Measurements from ENCODE around the gene FOXP1. TPM values are rescaled to one million over a fixed set of nuclear protein-coding genes. Genes with fewer than 3 reads are reported as not detected.

The FOXP1 gene
- total RNA-seq, 1 experiment from 2014 or later: 6.5 TPM

DNA sequence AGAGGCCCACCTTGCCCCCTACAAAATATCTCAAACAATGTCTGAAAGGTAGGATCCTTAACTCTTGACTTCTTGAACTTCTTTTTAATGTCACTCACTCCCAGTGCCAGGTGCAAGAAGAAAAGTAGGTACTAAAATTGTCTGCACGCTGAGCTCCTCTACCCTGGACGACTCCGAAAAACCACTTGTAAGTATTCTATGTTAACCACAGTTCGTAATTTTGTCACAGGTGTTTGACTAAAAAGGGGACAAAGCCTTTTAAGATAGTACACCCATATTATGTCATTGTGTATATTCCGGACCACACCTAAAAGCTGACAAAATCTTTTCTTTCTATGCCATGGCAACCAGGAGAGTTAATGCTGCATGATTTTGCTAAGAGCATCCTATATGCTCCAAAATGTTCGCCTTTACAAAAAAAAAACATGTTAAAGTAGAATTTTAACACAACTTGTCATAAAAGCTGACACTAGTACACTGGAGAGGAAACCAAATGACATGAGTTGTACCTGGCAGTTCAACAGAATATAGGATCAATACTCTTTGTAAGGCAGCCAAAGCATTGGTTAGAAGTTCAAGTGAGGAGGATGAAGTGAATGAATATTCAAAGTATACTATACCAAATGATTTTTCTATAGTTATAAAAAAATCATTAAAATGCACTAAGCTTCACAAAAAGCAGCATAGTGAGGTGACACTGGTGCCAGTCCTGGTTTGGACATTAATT is 210.5 kb downstream of the FOXP1 start:
- DNase-seq (ENCODE audit: low read depth, low spot score): no peak
- in situ Hi-C loops (cut with HindIII; ENCODE audit: low pct_unique_long_range_greater_than_20kb, low sequenced_read_pairs): no loop called here

DNA sequence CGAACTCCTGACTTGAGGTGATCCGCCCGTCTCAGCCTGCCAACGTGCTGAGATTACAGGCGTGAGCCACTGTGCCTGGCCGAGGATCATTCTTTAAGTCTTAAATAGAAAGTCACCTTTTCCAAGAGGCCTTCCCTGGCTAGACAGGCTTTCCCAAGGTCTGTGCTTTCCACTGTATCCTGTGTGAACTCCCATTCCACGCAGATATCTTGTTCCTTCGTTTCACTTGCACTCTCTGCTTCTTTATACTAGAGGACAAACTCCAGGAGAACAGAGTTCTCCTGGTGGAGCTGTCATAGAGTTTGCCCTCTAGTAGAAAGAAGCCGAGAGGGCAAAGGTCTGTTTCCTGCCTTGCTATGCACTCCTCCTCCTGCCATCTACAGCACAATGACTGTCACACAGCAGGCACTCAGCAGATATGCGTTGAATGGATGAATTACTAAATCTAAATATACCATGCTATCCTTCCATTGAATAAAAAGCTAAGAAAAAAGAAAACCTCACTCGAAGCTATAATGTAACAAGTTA is 211.2 kb downstream of the FOXP1 start:
- in situ Hi-C loops (cut with HindIII; ENCODE audit: low pct_unique_long_range_greater_than_20kb, low sequenced_read_pairs): no loop called here
- DNase-seq (ENCODE audit: low read depth, low spot score): no peak

DNA sequence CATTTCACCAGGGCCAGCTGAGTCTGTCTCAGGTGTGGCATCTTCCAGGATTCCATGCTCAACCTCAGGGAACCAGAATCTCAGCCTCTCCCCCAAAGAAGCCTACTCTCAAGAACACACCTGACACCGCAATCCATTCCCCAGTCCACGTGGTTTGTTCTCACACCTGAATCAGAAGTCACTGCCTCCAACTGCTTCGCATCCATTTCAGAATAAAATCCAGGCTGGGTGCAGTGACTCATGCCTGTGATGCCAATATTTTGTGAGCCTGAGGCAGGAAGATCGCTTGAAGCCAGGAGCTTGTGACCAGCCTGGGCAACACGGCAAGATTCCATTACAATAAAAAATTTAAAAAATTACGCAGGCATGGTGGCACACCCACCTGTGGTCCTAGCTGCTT is 212.2 kb downstream of the FOXP1 start:
- DNase-seq (ENCODE audit: low read depth, low spot score): no peak
- in situ Hi-C loops (cut with HindIII; ENCODE audit: low pct_unique_long_range_greater_than_20kb, low sequenced_read_pairs): no loop called here

DNA sequence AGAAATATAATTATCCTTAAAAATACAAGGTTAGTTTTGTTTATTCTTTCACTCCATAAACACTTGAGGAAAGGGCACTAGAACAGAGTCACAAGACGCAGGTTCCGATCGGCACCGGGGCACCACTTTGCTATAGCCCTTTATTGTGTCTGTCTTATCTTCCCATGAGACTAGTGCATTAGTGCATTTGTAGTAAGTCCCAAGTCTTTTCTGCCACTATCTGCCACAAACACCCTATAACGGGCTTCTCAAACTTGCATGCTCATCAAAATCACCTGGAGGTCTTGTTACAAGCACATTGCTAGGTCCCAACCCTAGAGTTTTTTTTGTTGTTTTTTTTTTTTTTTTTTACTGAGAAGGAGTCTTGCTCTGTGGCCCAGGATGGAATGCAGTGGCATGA is 213.1 kb downstream of the FOXP1 start:
- DNase-seq (ENCODE audit: low read depth, low spot score): no peak
- in situ Hi-C loops (cut with HindIII; ENCODE audit: low pct_unique_long_range_greater_than_20kb, low sequenced_read_pairs): no loop called here

DNA sequence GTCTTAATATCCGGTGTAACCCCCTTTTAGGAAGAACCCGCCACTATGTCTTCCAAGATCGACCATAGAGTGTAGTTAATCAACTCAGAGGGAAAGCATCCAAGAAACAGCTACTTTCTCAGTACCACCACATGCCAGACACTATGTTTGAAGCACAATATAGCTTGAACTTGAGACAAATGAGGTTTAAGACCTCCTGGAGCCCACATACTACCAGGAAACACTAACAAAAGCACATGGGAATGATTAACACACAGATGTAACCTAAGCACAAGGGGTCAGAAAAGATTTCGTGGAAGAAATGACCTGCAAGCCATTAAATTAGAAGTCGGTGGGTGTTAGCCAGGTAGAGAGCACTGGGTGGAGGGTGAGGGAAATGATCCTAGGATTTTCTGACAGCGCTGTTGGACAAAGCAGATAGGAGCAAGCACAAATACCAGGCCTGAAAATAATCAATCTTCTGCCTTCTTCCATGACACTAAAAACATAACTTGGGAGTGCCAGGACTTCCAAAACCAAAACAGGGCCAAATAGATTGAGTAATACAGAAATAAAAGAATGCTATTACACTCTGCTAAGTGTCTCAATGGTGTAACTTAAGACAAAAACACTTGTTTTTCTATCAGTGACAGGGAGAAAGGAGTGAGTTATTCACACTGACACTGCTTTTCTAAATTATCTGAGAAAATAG is 213.7 kb downstream of the FOXP1 start:
- in situ Hi-C loops (cut with HindIII; ENCODE audit: low pct_unique_long_range_greater_than_20kb, low sequenced_read_pairs): no loop called here
- no peak for DNase-seq (ENCODE audit: low read depth, low spot score)

DNA sequence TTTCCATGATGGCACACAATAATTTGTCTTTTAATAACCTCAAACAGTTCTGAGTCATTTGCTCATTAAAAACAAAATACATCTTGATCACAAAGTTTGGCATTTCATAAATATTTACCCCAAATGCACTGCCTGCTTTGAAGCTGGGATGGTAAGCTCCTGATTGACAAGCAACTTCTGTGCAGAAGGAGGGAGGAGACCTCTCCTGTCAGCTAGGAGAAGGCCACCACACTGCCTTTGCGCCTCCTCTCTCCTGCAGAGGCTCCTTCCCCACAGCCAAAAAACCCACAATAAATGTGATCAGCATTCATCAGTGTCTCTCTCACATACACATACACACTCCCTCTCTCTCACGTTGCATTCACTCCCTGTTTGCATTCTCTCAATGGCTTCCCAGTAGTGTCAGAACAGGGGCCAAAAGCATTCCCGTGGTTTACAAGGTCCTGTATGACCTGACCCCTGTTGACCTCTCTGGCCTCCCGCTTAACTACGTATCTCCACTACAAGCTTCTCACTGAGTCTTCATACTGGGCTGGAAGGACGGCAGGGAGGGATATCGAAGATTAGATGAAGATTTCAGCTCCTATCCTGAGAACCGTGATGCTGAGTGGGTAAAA is 216.4 kb downstream of the FOXP1 start:
- no peak for DNase-seq (ENCODE audit: low read depth, low spot score)
- in situ Hi-C loops (cut with HindIII; ENCODE audit: low pct_unique_long_range_greater_than_20kb, low sequenced_read_pairs): no loop called here

DNA sequence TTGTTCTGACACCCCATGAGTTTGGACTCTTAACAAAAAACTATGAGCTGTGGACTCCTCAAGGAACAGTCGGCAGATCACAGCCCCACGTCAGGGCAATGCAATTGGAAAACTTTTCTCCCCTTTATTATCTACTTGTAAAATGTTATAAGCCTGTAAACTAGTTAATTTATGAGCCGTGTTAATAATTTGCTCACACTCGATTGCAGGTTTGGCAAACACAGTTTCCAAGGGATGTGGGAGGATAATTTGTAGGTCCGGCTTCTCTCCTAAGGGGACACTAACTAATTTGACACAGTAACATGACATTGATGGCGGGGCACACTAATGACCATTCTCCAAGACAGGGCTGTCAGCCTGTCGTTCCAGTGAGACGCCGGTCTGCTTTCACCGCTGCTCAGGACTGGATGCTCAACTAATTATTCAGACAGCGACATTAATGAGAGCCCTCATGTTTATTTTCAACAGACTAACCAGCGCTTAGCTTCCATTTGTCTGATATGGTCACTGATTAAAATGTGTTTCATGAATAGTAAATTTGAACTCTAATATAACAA is 222.1 kb downstream of the FOXP1 start:
- DNase-seq (ENCODE audit: low read depth, low spot score): no peak
- in situ Hi-C loops (cut with HindIII; ENCODE audit: low pct_unique_long_range_greater_than_20kb, low sequenced_read_pairs): no loop called here

DNA sequence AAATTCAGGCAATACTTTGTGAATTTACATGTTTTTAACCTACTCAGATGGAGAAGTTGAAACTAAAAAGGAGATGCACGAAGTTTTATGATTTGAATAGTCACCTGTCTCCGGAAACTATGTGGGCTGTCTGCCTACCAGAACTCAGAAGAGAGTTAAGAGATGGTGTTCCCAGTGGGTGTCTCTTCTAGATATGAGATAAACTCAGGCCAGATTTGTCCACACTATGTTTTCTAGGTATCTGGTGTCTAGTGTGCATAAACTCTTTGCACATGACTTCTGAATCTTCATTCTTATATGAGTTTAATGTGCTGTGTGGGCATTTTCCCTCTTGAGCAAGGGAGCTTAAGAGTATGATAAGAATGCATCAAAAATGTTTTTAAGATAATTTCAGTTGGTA is 222.8 kb downstream of the FOXP1 start:
- in situ Hi-C loops (cut with HindIII; ENCODE audit: low pct_unique_long_range_greater_than_20kb, low sequenced_read_pairs): no loop called here
- no peak for DNase-seq (ENCODE audit: low read depth, low spot score)

DNA sequence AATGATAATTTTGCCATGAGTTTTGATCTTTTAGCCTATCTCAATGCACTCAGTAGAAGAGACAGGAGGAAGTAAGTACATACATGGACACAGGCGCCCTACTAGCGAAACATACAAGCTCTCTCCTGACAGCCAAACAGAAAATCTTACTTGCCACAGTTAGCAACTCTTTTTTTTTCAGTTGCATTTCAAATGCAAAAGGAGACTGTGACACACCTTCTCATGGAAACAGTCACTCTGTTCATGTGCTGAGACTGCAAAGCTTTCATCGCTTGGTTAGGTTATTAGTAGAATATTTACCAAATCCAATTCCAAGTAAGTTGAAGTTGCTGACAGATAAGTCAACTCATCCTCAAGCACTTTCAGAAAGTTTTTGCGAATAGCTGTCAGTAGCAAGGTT is 223.3 kb downstream of the FOXP1 start:
- in situ Hi-C loops (cut with HindIII; ENCODE audit: low pct_unique_long_range_greater_than_20kb, low sequenced_read_pairs): no loop called here
- DNase-seq (ENCODE audit: low read depth, low spot score): no peak

DNA sequence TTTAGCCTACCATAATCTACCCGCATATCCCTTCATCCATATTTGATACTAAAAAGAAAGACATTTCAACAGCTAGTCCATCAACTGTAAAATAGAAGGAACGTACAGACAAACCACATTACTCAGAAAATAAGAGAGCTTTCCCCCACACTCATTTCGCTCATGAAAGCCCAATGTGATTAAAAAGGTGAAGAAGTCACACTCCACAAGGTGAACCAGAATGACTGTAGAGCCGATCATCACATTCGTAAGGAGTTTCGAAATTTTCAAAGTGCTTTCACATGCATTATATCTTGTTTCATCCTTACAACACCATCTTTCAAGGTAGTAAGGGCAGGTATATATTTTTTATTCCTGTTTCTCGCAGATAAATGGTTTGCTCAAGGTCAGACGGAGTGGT is 225.3 kb downstream of the FOXP1 start:
- DNase-seq (ENCODE audit: low read depth, low spot score): no peak
- in situ Hi-C loops (cut with HindIII; ENCODE audit: low pct_unique_long_range_greater_than_20kb, low sequenced_read_pairs): no loop called here

DNA sequence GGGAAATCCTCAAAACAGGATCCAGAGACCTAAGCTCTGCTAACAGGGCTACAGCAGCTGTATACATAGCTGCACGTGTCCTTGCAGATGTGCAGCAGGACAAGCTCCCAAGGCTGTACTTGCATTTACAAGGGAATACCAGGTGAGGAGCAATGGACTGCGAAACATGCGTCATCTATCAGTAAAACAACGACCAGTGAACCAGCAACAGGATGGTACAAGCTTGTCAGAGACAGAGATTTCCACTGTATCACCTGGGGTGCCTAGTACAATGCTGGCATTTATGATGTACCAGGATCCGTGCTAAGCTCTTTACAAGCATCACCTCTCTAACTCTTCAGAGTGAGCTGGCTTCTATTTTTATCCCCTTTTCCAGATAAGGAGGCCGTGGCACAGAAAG is 227.3 kb downstream of the FOXP1 start:
- in situ Hi-C loops (cut with HindIII; ENCODE audit: low pct_unique_long_range_greater_than_20kb, low sequenced_read_pairs): no loop called here
- DNase-seq (ENCODE audit: low read depth, low spot score): no peak

DNA sequence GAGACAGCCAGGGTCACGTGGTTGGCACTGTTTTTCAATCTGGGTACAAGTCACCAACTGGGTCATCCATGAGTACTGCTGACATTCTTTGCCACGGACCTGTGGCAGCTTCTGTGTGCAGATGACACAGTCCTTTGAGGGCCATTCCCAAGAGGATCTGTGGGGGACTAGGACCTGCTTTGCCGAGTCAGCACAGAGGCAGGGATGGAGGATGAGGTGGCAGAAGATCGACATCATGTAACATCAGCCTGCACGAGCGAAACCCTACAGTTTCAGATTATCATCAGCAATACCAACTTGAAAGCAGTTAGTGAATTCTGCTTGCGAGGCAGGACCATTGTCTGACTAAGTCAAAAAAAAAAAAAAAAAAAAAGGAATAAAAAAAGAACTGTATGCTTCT is 227.7 kb downstream of the FOXP1 start:
- no peak for DNase-seq (ENCODE audit: low read depth, low spot score)
- in situ Hi-C loops (cut with HindIII; ENCODE audit: low pct_unique_long_range_greater_than_20kb, low sequenced_read_pairs): no loop called here

DNA sequence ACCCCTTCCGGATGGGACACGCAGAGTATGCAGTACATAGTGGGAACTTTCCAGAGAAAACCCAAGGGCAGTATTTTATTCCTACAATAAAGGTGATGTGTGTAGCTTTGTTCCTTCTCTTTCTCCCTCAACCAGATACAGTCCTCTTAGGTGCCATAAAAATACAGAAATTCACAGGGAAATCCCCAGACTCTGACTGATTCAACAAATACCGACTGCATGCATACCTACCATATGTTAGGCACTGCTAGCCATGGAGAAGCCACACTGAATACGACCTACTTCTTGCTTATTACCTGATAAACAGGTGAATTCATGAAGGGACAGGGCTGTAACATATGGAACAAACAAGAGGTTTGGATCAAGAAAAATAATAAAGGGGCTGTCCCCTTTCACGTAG is 228.5 kb downstream of the FOXP1 start:
- in situ Hi-C loops (cut with HindIII; ENCODE audit: low pct_unique_long_range_greater_than_20kb, low sequenced_read_pairs): no loop called here

DNA sequence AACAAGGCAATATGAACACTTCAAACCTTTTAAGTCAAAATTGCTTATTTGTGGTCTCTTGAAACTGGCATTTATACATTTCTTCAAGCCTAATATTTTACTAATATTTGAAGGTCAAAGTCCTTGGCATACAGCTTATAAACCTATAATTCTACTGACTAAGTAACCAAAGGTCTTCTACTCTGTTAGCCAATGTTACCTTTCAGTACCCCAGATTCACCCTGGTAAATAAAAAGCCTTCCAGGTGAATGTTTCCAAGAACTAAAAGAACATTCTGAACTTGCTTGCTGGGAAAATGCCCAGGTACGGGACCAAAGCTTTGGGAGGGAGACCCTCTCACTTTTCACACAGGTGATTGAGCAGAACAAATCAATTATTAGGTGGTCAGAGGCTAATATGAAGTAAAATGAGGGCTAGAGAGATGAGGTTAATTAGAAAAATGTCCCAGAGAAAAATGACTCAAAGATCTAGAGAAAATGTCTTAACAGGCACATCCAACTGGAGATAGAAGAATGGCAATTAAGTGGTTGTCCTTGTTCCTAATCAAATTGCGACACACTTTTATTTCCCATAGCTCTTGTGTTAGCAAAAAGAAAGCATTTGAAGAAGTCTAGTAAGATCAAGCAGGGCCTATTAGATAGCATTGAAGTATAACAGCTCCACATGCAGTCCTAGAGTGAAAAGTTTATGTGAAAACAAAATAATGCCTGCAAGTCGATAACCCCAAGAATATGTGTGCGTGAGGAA is 232.0 kb downstream of the FOXP1 start:
- DNase-seq (ENCODE audit: low read depth, low spot score): no peak
- in situ Hi-C loops (cut with HindIII; ENCODE audit: low pct_unique_long_range_greater_than_20kb, low sequenced_read_pairs): no loop called here

More for the DNA sequence above, 228.5 kb downstream of the FOXP1 start:
- DNase-seq (ENCODE audit: low read depth, low spot score): no peak

DNA sequence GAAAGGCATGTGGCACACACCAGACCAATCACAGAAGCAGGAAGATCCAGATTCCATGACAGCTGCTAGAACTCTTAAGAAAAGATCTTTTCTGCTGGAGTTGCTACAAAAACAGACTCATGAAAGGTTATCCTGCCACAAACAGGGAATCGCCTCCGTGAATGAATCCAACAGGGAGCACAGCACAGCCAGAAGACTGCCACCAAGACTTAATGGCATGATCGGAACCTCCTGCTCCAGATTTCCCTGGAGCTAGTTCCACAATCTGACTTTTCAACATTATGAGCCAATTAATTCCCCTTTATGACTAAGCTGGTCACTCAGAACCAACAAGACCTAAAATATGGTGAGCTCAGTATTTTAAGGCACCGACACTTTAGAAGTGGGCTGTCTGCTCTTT is 232.5 kb downstream of the FOXP1 start:
- in situ Hi-C loops (cut with HindIII; ENCODE audit: low pct_unique_long_range_greater_than_20kb, low sequenced_read_pairs): no loop called here
- DNase-seq (ENCODE audit: low read depth, low spot score): no peak

DNA sequence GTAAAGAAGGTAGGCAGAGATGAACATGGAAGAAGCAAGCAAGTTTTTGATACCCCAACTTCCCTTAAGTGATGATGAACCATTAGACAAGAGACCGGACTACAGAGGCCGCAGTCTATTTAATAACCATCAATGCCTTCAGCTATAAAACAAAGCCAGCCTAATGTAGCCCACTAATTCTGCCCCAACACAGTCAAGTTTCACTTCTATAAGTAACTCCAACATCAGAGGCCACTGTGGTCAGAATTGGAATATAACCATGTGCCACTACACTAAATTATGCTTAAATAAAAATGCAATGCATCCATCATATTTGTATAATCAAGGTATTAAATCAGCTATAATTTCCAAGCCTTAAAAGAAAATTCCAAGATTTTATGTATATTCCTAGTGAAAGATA is 234.7 kb downstream of the FOXP1 start:
- DNase-seq (ENCODE audit: low read depth, low spot score): no peak
- in situ Hi-C loops (cut with HindIII; ENCODE audit: low pct_unique_long_range_greater_than_20kb, low sequenced_read_pairs): no loop called here

DNA sequence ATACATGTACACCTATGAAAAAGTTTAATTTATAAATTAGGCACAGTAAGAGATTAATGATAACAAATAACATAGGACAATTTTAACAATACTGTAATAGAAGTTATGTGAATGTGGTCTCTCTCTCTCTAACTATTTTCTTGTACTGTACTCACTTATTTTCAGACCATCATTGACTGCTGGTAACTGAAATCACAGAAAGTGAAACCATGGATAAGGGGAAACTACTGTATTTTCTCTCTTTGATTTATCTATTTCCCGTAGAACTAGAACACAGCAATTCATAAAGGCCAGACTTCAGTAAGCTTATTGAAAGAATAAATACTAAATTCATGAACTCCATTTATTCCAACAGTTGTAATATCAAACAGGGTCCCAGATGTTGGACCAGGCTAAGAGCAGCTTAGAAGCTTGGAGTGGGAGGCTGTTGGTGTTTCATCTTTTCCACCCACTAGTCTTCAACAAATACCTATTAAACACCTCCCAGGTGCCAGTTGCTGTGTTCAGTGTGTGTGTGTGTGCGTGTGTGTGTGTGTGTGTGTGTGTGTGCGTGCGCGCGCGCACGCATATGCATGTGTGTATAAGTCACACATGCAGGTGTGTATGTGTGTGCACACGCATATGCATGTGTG is 235.4 kb downstream of the FOXP1 start:
- in situ Hi-C loops (cut with HindIII; ENCODE audit: low pct_unique_long_range_greater_than_20kb, low sequenced_read_pairs): no loop called here
- no peak for DNase-seq (ENCODE audit: low read depth, low spot score)

All from SK-MEL-5 (cell line).